ENCODE measurements around the gene TACR1.

DNA sequence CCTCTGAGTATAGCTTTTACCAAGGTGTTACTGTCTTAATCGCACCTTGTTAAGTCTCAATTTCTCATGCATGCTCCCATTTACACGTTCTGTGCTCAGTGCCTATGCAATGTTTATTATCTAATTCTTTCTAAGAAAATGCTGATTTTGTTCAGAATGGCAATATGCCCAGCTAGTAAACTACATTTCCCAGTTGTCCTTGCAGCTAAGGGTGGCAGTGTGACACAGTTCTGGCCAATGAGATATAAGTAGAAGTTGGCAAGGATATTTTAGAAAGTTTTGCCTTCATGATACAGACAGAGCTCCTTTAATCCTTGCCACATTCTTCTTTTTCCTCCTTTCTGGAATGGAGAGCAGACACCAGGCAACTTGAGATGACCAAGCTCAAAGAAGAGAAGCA lies 195.5 kb downstream of the TACR1 start:
- TF ChIP-seq POLR2AphosphoS5 (IDR thresholded peaks at IDR 0.05), result no peak
- TF ChIP-seq, protein P1, sequence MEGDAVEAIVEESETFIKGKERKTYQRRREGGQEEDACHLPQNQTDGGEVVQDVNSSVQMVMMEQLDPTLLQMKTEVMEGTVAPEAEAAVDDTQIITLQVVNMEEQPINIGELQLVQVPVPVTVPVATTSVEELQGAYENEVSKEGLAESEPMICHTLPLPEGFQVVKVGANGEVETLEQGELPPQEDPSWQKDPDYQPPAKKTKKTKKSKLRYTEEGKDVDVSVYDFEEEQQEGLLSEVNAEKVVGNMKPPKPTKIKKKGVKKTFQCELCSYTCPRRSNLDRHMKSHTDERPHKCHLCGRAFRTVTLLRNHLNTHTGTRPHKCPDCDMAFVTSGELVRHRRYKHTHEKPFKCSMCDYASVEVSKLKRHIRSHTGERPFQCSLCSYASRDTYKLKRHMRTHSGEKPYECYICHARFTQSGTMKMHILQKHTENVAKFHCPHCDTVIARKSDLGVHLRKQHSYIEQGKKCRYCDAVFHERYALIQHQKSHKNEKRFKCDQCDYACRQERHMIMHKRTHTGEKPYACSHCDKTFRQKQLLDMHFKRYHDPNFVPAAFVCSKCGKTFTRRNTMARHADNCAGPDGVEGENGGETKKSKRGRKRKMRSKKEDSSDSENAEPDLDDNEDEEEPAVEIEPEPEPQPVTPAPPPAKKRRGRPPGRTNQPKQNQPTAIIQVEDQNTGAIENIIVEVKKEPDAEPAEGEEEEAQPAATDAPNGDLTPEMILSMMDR (IDR thresholded peaks at IDR 0.05), result no peak

All from breast epithelium (tissue), 3 donors.